HepG2 (cell line): ENCODE measurements around the gene MTREX. TPM values are rescaled to one million over a fixed set of nuclear protein-coding genes. Genes with fewer than 3 reads are reported as not detected.

Source experiments
- ATAC-seq: fragments of 200-7000 bp; cut with Tn5 transposase; 3 replicates; pipeline ENCODE4 v1.9.1; 2020; ENCODE audit warnings: mild to moderate bottlenecking, moderate library complexity
- BruUV-seq: library from RNA; stranded (reverse); fragments of 400-500 nt; replicated peaks from 2 replicates; lab custom pipeline; 2021; lab: Mats Ljungman, UMichigan
- CTCF ChIA-PET: fragments of 300-600 bp; formaldehyde crosslinking; extraction: SDS; loops from one replicate; lab custom pipeline; 2021; ENCODE audit warnings: low total read pairs, inconsistent platforms, low intra/inter-chr PET ratio; lab: Yijun Ruan, JAX
- POLR2A ChIA-PET: fragments of 350-600 bp; sonication (Branson Sonifier 250); formaldehyde crosslinking; loops from one replicate; lab custom pipeline; 2020; ENCODE audit warnings: antibody characterized with exemption, inconsistent platforms; lab: Yijun Ruan, JAX
- DNase-seq: peaks from one replicate; pipeline ENCODE4 v3.0.0-alpha.2; 2015; ENCODE audit warnings: low spot score
- FAIRE-seq: peaks from 3 replicates; lab custom pipeline; 2011; peaks lifted over from hg19 to GRCh38; lab: Jason Lieb, UNC
- H2AFZ ChIP-seq: one replicate; pipeline ENCODE4 v1.6.1; 2011; ENCODE audit warnings: low read length, inconsistent platforms
- H3K27ac ChIP-seq: fragments of 300-600 bp; 3 replicates; pipeline ENCODE4 v1.8.0; 2011; ENCODE audit warnings: mixed run types, mild to moderate bottlenecking, mixed read lengths, low read length, inconsistent platforms; ENCODE audit not compliant: insufficient read depth; ENCODE audit errors: extremely low read length
- H3K27me3 ChIP-seq, 2 experiments: fragments of 200-600 bp in 1 of 2; 2 replicates in 1 of 2; 3 replicates in 1 of 2; pipeline versions ENCODE4 v1.6.0 to v1.8.0; 2011; ENCODE audit warnings: low read length in 2 of 2, mild to moderate bottlenecking in 2 of 2, moderate library complexity in 2 of 2, inconsistent platforms in 1 of 2; ENCODE audit not compliant: insufficient read depth in 2 of 2, control insufficient read depth in 1 of 2
- H3K36me3 ChIP-seq, 2 experiments: fragments of 200-600 bp in 1 of 2; replicated peaks in 1 of 2; 2 replicates in 1 of 2; 3 replicates in 1 of 2; pipeline versions ENCODE4 v1.5.1 to v1.8.0; 2011; ENCODE audit warnings: low read length in 2 of 2, inconsistent platforms in 1 of 2; ENCODE audit not compliant: insufficient read depth in 2 of 2, control insufficient read depth in 1 of 2
- H3K4me1 ChIP-seq: 2 replicates; pipeline ENCODE4 v1.5.1; 2012; ENCODE audit warnings: low read length, inconsistent platforms; ENCODE audit not compliant: insufficient read depth
- H3K4me2 ChIP-seq: 2 replicates; pipeline ENCODE4 v1.6.0; 2011; ENCODE audit warnings: low read depth, low read length, inconsistent platforms
- H3K4me3 ChIP-seq, 3 experiments: fragments of 200-600 bp in 1 of 3; sonication (generic), shearing (Covaris generic) in 1 of 3; replicated peaks in 1 of 3; 2 replicates each; pipeline ENCODE4 v1.5.1; 2011 to 2016; ENCODE audit warnings: low read length in 3 of 3, inconsistent platforms in 2 of 3, low read depth in 2 of 3, mild to moderate bottlenecking in 2 of 3, control low read depth in 1 of 3, mixed read lengths in 1 of 3; ENCODE audit not compliant: insufficient read depth in 1 of 3
- H3K79me2 ChIP-seq: one replicate; pipeline ENCODE4 v1.6.1; 2011; ENCODE audit warnings: low read length, inconsistent platforms; ENCODE audit not compliant: insufficient read depth
- H3K9ac ChIP-seq: 2 replicates; pipeline ENCODE4 v1.6.0; 2011; ENCODE audit warnings: mild to moderate bottlenecking, low read depth, low read length, inconsistent platforms; ENCODE audit not compliant: insufficient read depth
- H3K9me3 ChIP-seq: 2 replicates; pipeline ENCODE4 v1.5.1; 2012; ENCODE audit warnings: mild to moderate bottlenecking, low read length
- H4K20me1 ChIP-seq: 2 replicates; pipeline ENCODE4 v1.6.0; 2011; ENCODE audit warnings: inconsistent platforms, mild to moderate bottlenecking, low read length, moderate library complexity; ENCODE audit not compliant: insufficient read depth
- FOXO1 ChIP-seq: sonication (generic); formaldehyde crosslinking; IDR thresholded peaks from 2 replicates; pipeline ENCODE4 v1.4.0; 2020; ENCODE audit warnings: missing genetic modification reagents
- HNRNPL ChIP-seq: fragments of 200-400 bp; formaldehyde crosslinking; IDR thresholded peaks from 2 replicates; pipeline ENCODE4 v1.6.1; 2017; ENCODE audit warnings: mild to moderate bottlenecking, low read depth, low read length
- KDM5B ChIP-seq: sonication (generic); formaldehyde crosslinking; IDR thresholded peaks from 2 replicates; pipeline ENCODE4 v1.4.0; 2020; ENCODE audit warnings: missing genetic modification reagents, mild to moderate bottlenecking, borderline replicate concordance
- NFYC ChIP-seq: IDR thresholded peaks from 2 replicates; pipeline ENCODE4 v1.6.1; 2016; ENCODE audit warnings: missing genetic modification reagents, missing compliant biosample characterization
- PHF21A ChIP-seq: sonication (generic); formaldehyde crosslinking; IDR thresholded peaks from 2 replicates; pipeline ENCODE4 v1.5.0; 2020; ENCODE audit warnings: mild to moderate bottlenecking, missing genetic modification reagents
- RBM39 ChIP-seq: fragments of 200-400 bp; formaldehyde crosslinking; IDR thresholded peaks from one replicate; pipeline ENCODE4 v1.6.1; 2018; ENCODE audit warnings: antibody characterized with exemption, mild to moderate bottlenecking, low read depth, low read length; ENCODE audit not compliant: poor library complexity, severe bottlenecking
- TAF15 ChIP-seq: fragments of 200-400 bp; formaldehyde crosslinking; IDR thresholded peaks from one replicate; pipeline ENCODE4 v1.6.1; 2018; ENCODE audit warnings: mild to moderate bottlenecking, low read depth, low read length; ENCODE audit not compliant: poor library complexity, severe bottlenecking
- ZFP1 ChIP-seq: IDR thresholded peaks from 2 replicates; pipeline ENCODE4 v1.6.1; 2016
- ZNF354B ChIP-seq: sonication (generic); formaldehyde crosslinking; IDR thresholded peaks from 2 replicates; pipeline ENCODE4 v1.8.0; 2022; ENCODE audit warnings: mild to moderate bottlenecking, missing genetic modification reagents
- ZNF550 ChIP-seq: sonication (generic); formaldehyde crosslinking; IDR thresholded peaks from 2 replicates; pipeline ENCODE4 v1.4.0; 2020; ENCODE audit warnings: mild to moderate bottlenecking, missing genetic modification reagents, borderline replicate concordance
- ZNF572 ChIP-seq: sonication (generic); formaldehyde crosslinking; IDR thresholded peaks from 2 replicates; pipeline ENCODE4 v1.5.1; 2020; ENCODE audit warnings: mild to moderate bottlenecking, missing genetic modification reagents
- ZNF607 ChIP-seq: sonication (generic); formaldehyde crosslinking; IDR thresholded peaks from 2 replicates; pipeline ENCODE4 v1.5.1; 2020; ENCODE audit warnings: missing genetic modification reagents, mild to moderate bottlenecking, borderline replicate concordance
- ZNF703 ChIP-seq: sonication (generic); formaldehyde crosslinking; IDR thresholded peaks from 2 replicates; pipeline ENCODE4 v1.5.1; 2020; ENCODE audit warnings: missing genetic modification reagents, mild to moderate bottlenecking, moderate library complexity, borderline replicate concordance
- ZNF724P ChIP-seq: sonication (generic); formaldehyde crosslinking; IDR thresholded peaks from 2 replicates; pipeline ENCODE4 v1.8.0; 2022; ENCODE audit warnings: missing genetic modification reagents, borderline replicate concordance
- ZNF788 ChIP-seq: sonication (generic); formaldehyde crosslinking; IDR thresholded peaks from 2 replicates; pipeline ENCODE4 v1.5.0; 2020; ENCODE audit warnings: mild to moderate bottlenecking, missing genetic modification reagents, borderline replicate concordance
- WGBS: methylation state at CpG from one replicate; pipeline ENCODE4 v1.1.6; 2017; ENCODE audit warnings: low lambda C conversion rate; 5-methylcytosine and 5-hydroxymethylcytosine counted together
- in situ Hi-C: cut with HindIII; loops from 2 replicates; pipeline ENCODE4 v1.10.0; 2017; ENCODE audit warnings: low pct_unique_long_range_greater_than_20kb; ENCODE audit not compliant: extremely low pct_ligation_motif_present
- intact Hi-C: fragments of 100-400 bp; cut with micrococcal nuclease; formaldehyde crosslinking; loops from one replicate; pipeline ENCODE4 v1.10.0; 2022; ENCODE audit not compliant: unreplicated experiment
- polyA plus RNA-seq, 8 experiments: library from polyadenylated mRNA; depleted of rRNA in 3 of 8; stranded (reverse) in 7 of 8; unstranded in 1 of 8; fragments of >200 nt; fragmentation: Illumina TruSeq in 4 of 8; extraction: Trizol in 4 of 8; gene quantifications; 2 replicates each; pipeline versions ENCODE4 v1.2.1 to v1.2.3, GENCODE V29; 2011 to 2016; ENCODE audit warnings: low read depth in 4 of 8, missing spikeins in 1 of 8, mixed read lengths in 1 of 8; ENCODE audit not compliant: insufficient read depth in 1 of 8
- total RNA-seq, 5 experiments: library from RNA; depleted of rRNA; stranded (reverse); fragments of >200 nt; fragmentation: Illumina TruSeq; extraction: Trizol; gene quantifications; 2 replicates each; pipeline ENCODE4 v1.2.3, GENCODE V29; 2016; ENCODE audit warnings: low read depth in 1 of 5
- TF ChIP-seq, protein P1 (sequence below): sonication (generic); formaldehyde crosslinking; conservative IDR thresholded peaks from 2 replicates; pipeline ENCODE4 v1.8.0; 2022; ENCODE audit warnings: low read depth, missing genetic modification reagents
- TF ChIP-seq, protein P2 (sequence below): IDR thresholded peaks from 2 replicates; pipeline ENCODE4 v1.6.1; 2016; ENCODE audit warnings: low read depth
- TF ChIP-seq, protein P3 (sequence below): sonication (generic); formaldehyde crosslinking; IDR thresholded peaks from 2 replicates; pipeline ENCODE4 v1.8.0; 2022; ENCODE audit warnings: mild to moderate bottlenecking, missing genetic modification reagents, borderline replicate concordance

The MTREX gene
- total and polyA plus RNA-seq, 2 of the 13 experiments (the other 11 are each of a cell fraction or from before 2014, with no cell fraction given) = 16.4 to 91.5 TPM

DNA sequence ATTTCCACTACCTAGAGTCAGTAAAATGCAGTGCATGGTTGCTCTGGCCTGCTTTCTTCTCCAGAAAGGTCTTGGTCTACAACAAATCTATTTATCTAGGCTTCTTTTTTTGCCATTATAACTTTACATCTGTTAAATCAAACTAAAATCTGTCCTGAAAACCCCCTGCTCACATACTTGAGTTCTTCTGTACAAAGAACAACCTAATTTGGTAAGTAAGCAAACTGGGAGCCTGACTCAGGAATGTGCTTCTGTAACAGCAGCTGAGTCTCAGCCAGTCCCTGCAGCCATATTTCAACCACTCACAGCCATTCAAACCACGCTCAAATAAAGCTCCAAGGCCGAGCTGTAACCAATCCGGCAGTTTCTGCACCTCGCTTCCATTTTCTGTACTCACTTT is 131.2 kb downstream of the MTREX start:
- no peak overlapping the region for H2AFZ ChIP-seq
- POLR2A ChIA-PET = no interaction called here
- H3K9ac ChIP-seq = no peak overlapping the region

DNA sequence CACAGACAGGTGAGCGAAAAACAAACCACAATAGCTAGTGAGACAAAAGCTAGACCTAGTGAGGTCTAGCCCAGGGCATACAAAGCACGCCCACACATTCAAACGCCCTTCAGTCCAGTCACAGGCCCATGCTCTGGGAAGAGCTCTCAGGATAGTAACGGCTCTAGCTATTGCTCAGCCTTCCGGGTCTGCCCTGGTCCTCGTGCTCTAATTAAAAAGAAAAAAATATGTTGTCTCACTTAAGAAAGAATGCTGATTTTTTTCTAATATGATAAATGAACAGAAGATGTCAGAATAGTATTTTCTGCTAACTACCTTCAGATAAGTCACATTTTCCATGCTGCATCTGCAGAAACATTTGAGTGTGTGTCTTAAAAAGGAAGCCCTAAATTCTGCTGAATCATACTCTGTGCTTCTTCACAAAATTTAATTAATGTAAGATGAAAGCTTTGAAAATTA is 132.4 kb downstream of the MTREX start:
- H3K4me3 ChIP-seq = no peak overlapping the region
- WGBS = 96% methylated on average over 6 of the region's 6 CpGs
- no peaks in the 10 kb centered on the region for H4K20me1 ChIP-seq
- H3K4me2 ChIP-seq = no peak overlapping the region
- no peaks in the 10 kb centered on the region for H3K27me3 ChIP-seq
- H3K4me1 ChIP-seq = 0 out of 2 replicates have a peak, but pooled peaks cover 4% of the 10 kb centered on the region
- no peak overlapping the region for H3K9ac ChIP-seq
- in situ Hi-C loops (no loop called here), intact Hi-C loops (no loop called here)
- FAIRE-seq (no peak), ATAC-seq (no peak), DNase-seq (no peak)
- BruUV-seq = no TSS peak
- no peaks in the 10 kb centered on the region; a peak in 1 of 5 replicates for H3K36me3 ChIP-seq
- H3K79me2 ChIP-seq = no peaks in the 10 kb centered on the region
- H3K9me3 ChIP-seq = no peaks in the 10 kb centered on the region
- H3K27ac ChIP-seq = no peak overlapping the region
- ChIA-PET POLR2A (no interaction called here), CTCF (no interaction called here)
- no peak overlapping the region for H2AFZ ChIP-seq
- TF ChIP-seq TAF15 = no peak
- no peak for TF ChIP-seq PHF21A (CRISPR knock-in tag)
- TF ChIP-seq, protein P1, sequence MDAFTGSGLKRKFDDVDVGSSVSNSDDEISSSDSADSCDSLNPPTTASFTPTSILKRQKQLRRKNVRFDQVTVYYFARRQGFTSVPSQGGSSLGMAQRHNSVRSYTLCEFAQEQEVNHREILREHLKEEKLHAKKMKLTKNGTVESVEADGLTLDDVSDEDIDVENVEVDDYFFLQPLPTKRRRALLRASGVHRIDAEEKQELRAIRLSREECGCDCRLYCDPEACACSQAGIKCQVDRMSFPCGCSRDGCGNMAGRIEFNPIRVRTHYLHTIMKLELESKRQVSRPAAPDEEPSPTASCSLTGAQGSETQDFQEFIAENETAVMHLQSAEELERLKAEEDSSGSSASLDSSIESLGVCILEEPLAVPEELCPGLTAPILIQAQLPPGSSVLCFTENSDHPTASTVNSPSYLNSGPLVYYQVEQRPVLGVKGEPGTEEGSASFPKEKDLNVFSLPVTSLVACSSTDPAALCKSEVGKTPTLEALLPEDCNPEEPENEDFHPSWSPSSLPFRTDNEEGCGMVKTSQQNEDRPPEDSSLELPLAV (CRISPR knock-in tag) = no peak
- no peak for TF ChIP-seq RBM39
- no peak for TF ChIP-seq FOXO1
- TF ChIP-seq, protein P2, sequence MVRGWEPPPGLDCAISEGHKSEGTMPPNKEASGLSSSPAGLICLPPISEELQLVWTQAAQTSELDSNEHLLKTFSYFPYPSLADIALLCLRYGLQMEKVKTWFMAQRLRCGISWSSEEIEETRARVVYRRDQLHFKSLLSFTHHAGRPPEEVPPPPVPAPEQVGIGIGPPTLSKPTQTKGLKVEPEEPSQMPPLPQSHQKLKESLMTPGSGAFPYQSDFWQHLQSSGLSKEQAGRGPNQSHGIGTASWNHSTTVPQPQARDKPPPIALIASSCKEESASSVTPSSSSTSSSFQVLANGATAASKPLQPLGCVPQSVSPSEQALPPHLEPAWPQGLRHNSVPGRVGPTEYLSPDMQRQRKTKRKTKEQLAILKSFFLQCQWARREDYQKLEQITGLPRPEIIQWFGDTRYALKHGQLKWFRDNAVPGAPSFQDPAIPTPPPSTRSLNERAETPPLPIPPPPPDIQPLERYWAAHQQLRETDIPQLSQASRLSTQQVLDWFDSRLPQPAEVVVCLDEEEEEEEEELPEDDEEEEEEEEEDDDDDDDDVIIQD = no peak
- TF ChIP-seq, protein P3, sequence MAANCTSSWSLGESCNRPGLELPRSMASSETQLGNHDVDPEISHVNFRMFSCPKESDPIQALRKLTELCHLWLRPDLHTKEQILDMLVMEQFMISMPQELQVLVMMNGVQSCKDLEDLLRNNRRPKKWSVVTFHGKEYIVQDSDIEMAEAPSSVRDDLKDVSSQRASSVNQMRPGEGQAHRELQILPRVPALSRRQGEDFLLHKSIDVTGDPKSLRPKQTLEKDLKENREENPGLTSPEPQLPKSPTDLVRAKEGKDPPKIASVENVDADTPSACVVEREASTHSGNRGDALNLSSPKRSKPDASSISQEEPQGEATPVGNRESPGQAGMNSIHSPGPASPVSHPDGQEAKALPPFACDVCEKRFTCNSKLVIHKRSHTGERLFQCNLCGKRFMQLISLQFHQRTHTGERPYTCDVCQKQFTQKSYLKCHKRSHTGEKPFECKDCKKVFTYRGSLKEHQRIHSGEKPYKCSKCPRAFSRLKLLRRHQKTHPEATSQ (CRISPR knock-in tag) = no peak
- TF ChIP-seq ZNF703 (CRISPR knock-in tag) = no peak
- no peak for TF ChIP-seq ZNF788 (CRISPR knock-in tag)
- no peak for TF ChIP-seq ZNF607 (CRISPR knock-in tag)
- TF ChIP-seq NFYC (CRISPR knock-in tag) = no peak
- TF ChIP-seq ZFP1 (CRISPR knock-in tag) = no peak
- TF ChIP-seq HNRNPL = no peak

More for the DNA sequence above, 131.2 kb downstream of the MTREX start:
- FAIRE-seq (no peak), ATAC-seq (peak; percentile 49), DNase-seq (peak; percentile 20)
- H3K4me2 ChIP-seq = no peak overlapping the region
- no peaks in the 10 kb centered on the region for H3K27me3 ChIP-seq
- no peak overlapping the region for H3K27ac ChIP-seq
- BruUV-seq = no TSS peak
- H3K36me3 ChIP-seq = no peaks in the 10 kb centered on the region; a peak in 1 of 5 replicates
- no peak for TF ChIP-seq ZNF354B
- no peak for TF ChIP-seq ZNF724P
- TF ChIP-seq KDM5B (CRISPR knock-in tag) = no peak
- TF ChIP-seq ZNF572 (CRISPR knock-in tag) = no peak
- TF ChIP-seq ZNF550 = no peak
- H3K79me2 ChIP-seq = no peaks in the 10 kb centered on the region
- H3K9me3 ChIP-seq = no peaks in the 10 kb centered on the region
- CTCF ChIA-PET = no interaction called here
- intact Hi-C loops (no loop called here), in situ Hi-C loops (no loop called here)
- no peaks in the 10 kb centered on the region for H4K20me1 ChIP-seq
- no peak overlapping the region for H3K4me3 ChIP-seq
- H3K4me1 ChIP-seq = 0 out of 2 replicates have a peak, but pooled peaks cover 4% of the 10 kb centered on the region
- WGBS = 94% methylated on average over 4 of the region's 4 CpGs
